ENCODE measurements around the gene RAD9A. TPM values are rescaled to one million over a fixed set of nuclear protein-coding genes. Genes with fewer than 3 reads are reported as not detected.
A peak's percentile ranks its signal among the peaks of the same experiment; 100 is the strongest.

The RAD9A gene
- total and polyA plus RNA-seq, 9 of the 15 experiments (the other 6 are each of a cell fraction or from before 2014, with no cell fraction given): 1.4 to 41.2 (median 16.1) TPM

GRCh38 chr11:67372993-67373647 lies 18.7 kb upstream of the RAD9A start, which contains the start of gene CLCF1 (continued):
- TF ChIP-seq RERE (CRISPR knock-in tag; IDR thresholded peaks at IDR 0.05; ENCODE audit: borderline replicate concordance): no peak
- TF ChIP-seq NCOA1 (IDR thresholded peaks at IDR 0.05; ENCODE audit: low read depth): no peak
- no peak for TF ChIP-seq DEAF1 (CRISPR knock-in tag; IDR thresholded peaks at IDR 0.05)
- no peak for TF ChIP-seq MCM7 (IDR thresholded peaks at IDR 0.05)
- no peak for TF ChIP-seq KLF6 (CRISPR knock-in tag; IDR thresholded peaks at IDR 0.05; ENCODE audit: borderline replicate concordance)
- TF ChIP-seq HDGF (IDR thresholded peaks at IDR 0.05): no peak
- TF ChIP-seq SMARCE1 (IDR thresholded peaks at IDR 0.05): no peak
- no peak for TF ChIP-seq SFPQ (IDR thresholded peaks at IDR 0.05; ENCODE audit: low read depth, low read length)
- no peak for TF ChIP-seq ZNF239 (CRISPR knock-in tag; IDR thresholded peaks at IDR 0.05)
- TF ChIP-seq TAF7 (tag; IDR thresholded peaks at IDR 0.05): no peak
- TF ChIP-seq TRIM28 (IDR thresholded peaks at IDR 0.05): no peak
- TF ChIP-seq BRD4 (IDR thresholded peaks at IDR 0.05): 0 out of 2 replicates have a peak, but pooled peaks have one; percentile 17
- TF ChIP-seq RAD21 (CRISPR knock-in tag; conservative IDR thresholded peaks at IDR 0.05 in 1 of 2, IDR thresholded peaks at IDR 0.05 in 1 of 2): no peak
- TF ChIP-seq ZNF384 (IDR thresholded peaks at IDR 0.05; ENCODE audit: low read depth, low read length): no peak
- no peak for TF ChIP-seq ZNF717 (CRISPR knock-in tag; IDR thresholded peaks at IDR 0.05)
- no peak for TF ChIP-seq COPS2 (conservative IDR thresholded peaks at IDR 0.05)
- TF ChIP-seq EHMT2 (IDR thresholded peaks at IDR 0.05): no peak
- no peak for TF ChIP-seq ZNF134 (CRISPR knock-in tag; conservative IDR thresholded peaks at IDR 0.05)
- TF ChIP-seq PRMT5 (CRISPR knock-in tag; IDR thresholded peaks at IDR 0.05): no peak
- TF ChIP-seq ETV5 (CRISPR knock-in tag; IDR thresholded peaks at IDR 0.05; ENCODE audit: low read depth): no peak
- TF ChIP-seq ZNF780A (CRISPR knock-in tag; IDR thresholded peaks at IDR 0.05): no peak
- no peak for TF ChIP-seq ZNF507 (tag; conservative IDR thresholded peaks at IDR 0.05)
